Liver (tissue), 9 donors: ENCODE results near the gene SIGLEC14. TPM values are rescaled to one million over a fixed set of nuclear protein-coding genes. Genes with fewer than 3 reads are reported as not detected.

ENCODE experiments used
- DNase-seq: peaks from one replicate; pipeline ENCODE4 v3.0.0-alpha.2; 2017; ENCODE audit warnings: low spot score
- H3K27ac ChIP-seq, 2 donors: one replicate each; pipeline ENCODE4 v1.7.0; 2013; ENCODE audit warnings: inconsistent platforms in 2 of 2, low read length in 2 of 2, control low read depth in 1 of 2, low read depth in 1 of 2, mild to moderate bottlenecking in 1 of 2
- H3K27me3 ChIP-seq, 4 donors: one replicate each; pipeline versions ENCODE4 v1.6.1 to v1.7.0; 2013; ENCODE audit warnings: low read length in 3 of 4, inconsistent platforms in 1 of 4, mild to moderate bottlenecking in 1 of 4, moderate library complexity in 1 of 4; ENCODE audit not compliant: control insufficient read depth in 4 of 4, insufficient read depth in 4 of 4
- H3K36me3 ChIP-seq, 4 donors: one replicate each; pipeline versions ENCODE4 v1.6.1 to v1.7.0; 2013; ENCODE audit warnings: low read length in 3 of 4, mild to moderate bottlenecking in 3 of 4, low read depth in 1 of 4, moderate library complexity in 1 of 4; ENCODE audit not compliant: control insufficient read depth in 4 of 4, insufficient read depth in 3 of 4
- H3K4me1 ChIP-seq, 4 donors: one replicate each; pipeline versions ENCODE4 v1.6.1 to v1.7.0; 2013; ENCODE audit warnings: low read length in 3 of 4, mild to moderate bottlenecking in 3 of 4, moderate library complexity in 1 of 4; ENCODE audit not compliant: control insufficient read depth in 4 of 4, insufficient read depth in 4 of 4
- H3K4me3 ChIP-seq, 3 donors: one replicate each; pipeline versions ENCODE4 v1.6.1 to v1.7.0; 2013; ENCODE audit warnings: low read length in 3 of 3, control low read depth in 1 of 3, low read depth in 1 of 3, mild to moderate bottlenecking in 1 of 3
- H3K9ac ChIP-seq, 2 donors: one replicate each; pipeline ENCODE4 v1.7.0; 2013; ENCODE audit warnings: low read length in 2 of 2, mild to moderate bottlenecking in 2 of 2, moderate library complexity in 2 of 2, control low read depth in 1 of 2, low read depth in 1 of 2
- H3K9me3 ChIP-seq, 4 donors: one replicate each; pipeline versions ENCODE4 v1.6.1 to v1.7.0; 2013; ENCODE audit warnings: low read length in 3 of 4; ENCODE audit not compliant: control insufficient read depth in 4 of 4
- ATF3 ChIP-seq: IDR thresholded peaks from 2 replicates; pipeline ENCODE4 v1.6.1; 2016; ENCODE audit warnings: antibody characterized with exemption
- EGR1 ChIP-seq, 2 donors: IDR thresholded peaks; 2 replicates each; pipeline ENCODE4 v1.6.1; 2016 to 2018; ENCODE audit warnings: antibody characterized with exemption in 2 of 2, low read depth in 2 of 2
- FOXA1 ChIP-seq: IDR thresholded peaks from 2 replicates; pipeline ENCODE4 v1.6.1; 2016; ENCODE audit warnings: antibody characterized with exemption
- FOXA2 ChIP-seq: IDR thresholded peaks from 2 replicates; pipeline ENCODE4 v1.6.1; 2016; ENCODE audit warnings: antibody characterized with exemption
- GABPA ChIP-seq, 2 donors: IDR thresholded peaks in 1 of 2; conservative IDR thresholded peaks in 1 of 2; 2 replicates each; pipeline ENCODE4 v1.6.1; 2016; ENCODE audit warnings: antibody characterized with exemption in 2 of 2, mild to moderate bottlenecking in 1 of 2, moderate library complexity in 1 of 2
- HNF4A ChIP-seq, 2 donors: conservative IDR thresholded peaks; 2 replicates each; pipeline ENCODE4 v1.6.1; 2016; ENCODE audit warnings: antibody characterized with exemption in 2 of 2, mild to moderate bottlenecking in 2 of 2
- HNF4G ChIP-seq: IDR thresholded peaks from 2 replicates; pipeline ENCODE4 v1.6.1; 2016; ENCODE audit warnings: antibody characterized with exemption
- JUND ChIP-seq, 2 donors: IDR thresholded peaks; 2 replicates each; pipeline ENCODE4 v1.6.1; 2016; ENCODE audit warnings: antibody characterized with exemption in 2 of 2
- MAX ChIP-seq: IDR thresholded peaks from 2 replicates; pipeline ENCODE4 v1.6.1; 2016; ENCODE audit warnings: antibody characterized with exemption
- NR2F2 ChIP-seq: IDR thresholded peaks from 2 replicates; pipeline ENCODE4 v1.6.1; 2016; ENCODE audit warnings: antibody characterized with exemption
- RAD21 ChIP-seq, 2 donors: IDR thresholded peaks; 2 replicates each; pipeline ENCODE4 v1.6.1; 2016; ENCODE audit warnings: antibody characterized with exemption in 2 of 2, mild to moderate bottlenecking in 2 of 2
- REST ChIP-seq: IDR thresholded peaks from 2 replicates; pipeline ENCODE4 v1.6.1; 2016; ENCODE audit warnings: antibody characterized with exemption, mild to moderate bottlenecking
- RXRA ChIP-seq, 2 donors: IDR thresholded peaks; 2 replicates each; pipeline ENCODE4 v1.6.1; 2017 to 2018; ENCODE audit warnings: antibody characterized with exemption in 2 of 2, mild to moderate bottlenecking in 1 of 2
- SP1 ChIP-seq: IDR thresholded peaks from 2 replicates; pipeline ENCODE4 v1.6.1; 2018; ENCODE audit warnings: antibody characterized with exemption, mild to moderate bottlenecking
- TAF1 ChIP-seq: conservative IDR thresholded peaks from 2 replicates; pipeline ENCODE4 v1.6.1; 2016; ENCODE audit warnings: antibody characterized with exemption, mild to moderate bottlenecking
- YY1 ChIP-seq: IDR thresholded peaks from 2 replicates; pipeline ENCODE4 v1.6.1; 2016; ENCODE audit warnings: antibody characterized with exemption, mild to moderate bottlenecking
- ZBTB33 ChIP-seq: IDR thresholded peaks from 2 replicates; pipeline ENCODE4 v1.6.1; 2016; ENCODE audit warnings: antibody characterized with exemption
- WGBS: extraction: QIAGEN DNeasy Blood & Tissue Kit; methylation state at CpG from one replicate; pipeline ENCODE4 v1.1.7; 2013; 5-methylcytosine and 5-hydroxymethylcytosine counted together
- polyA plus RNA-seq, 2 donors: library from polyadenylated mRNA; stranded (reverse) in 1 of 2; unstranded in 1 of 2; fragments of 200-250 nt in 1 of 2; fragments of >200 nt in 1 of 2; fragmentation: Nextera tagmentation in 1 of 2; extraction: Ambion mirVana in 1 of 2; gene quantifications; one replicate each; pipeline versions ENCODE4 v1.2.1 to v1.2.3, GENCODE V29; 2013 to 2015
- total RNA-seq, 2 donors: library from RNA; depleted of rRNA; stranded (reverse); fragments of >200 nt; gene quantifications; one replicate each; pipeline ENCODE4 v1.2.3, GENCODE V29; 2014
- donor health status: healthy.
- donor health status: healthy.
- donor health status: healthy.
- donor health status: healthy.
- donor health status: healthy.

Gene SIGLEC14
- total and polyA plus RNA-seq, 4 donors: 1.7 to 6.9 (median 3.2) TPM; not detected in 1

GRCh38 chr19:51615991-51616390 is 30.6 kb downstream of the SIGLEC14 start:
- 73% methylated on average over 7 of the region's 7 CpGs for WGBS
- no peaks in the 10 kb centered on the region for H3K36me3 ChIP-seq
- no peak overlapping the region for H3K9ac ChIP-seq

More at GRCh38 chr19:51615991-51616390, 30.6 kb downstream of the SIGLEC14 start:
- DNase-seq: no peak
- peaks cover 0 to 12% (median 0%) of the 10 kb centered on the region in 4 donors for H3K27me3 ChIP-seq
- no peaks in the 10 kb centered on the region for H3K4me1 ChIP-seq
- TF ChIP-seq RAD21 (IDR thresholded peaks at IDR 0.05): no peak
- no peak for TF ChIP-seq TAF1
- TF ChIP-seq JUND (IDR thresholded peaks at IDR 0.05): no peak
- TF ChIP-seq YY1: no peak
- no peak for TF ChIP-seq MAX
- no peak for TF ChIP-seq ATF3
- TF ChIP-seq EGR1 (IDR thresholded peaks at IDR 0.05; ENCODE audit: low read depth in 2 of 2): no peak
- TF ChIP-seq REST: no peak
- no peak for TF ChIP-seq HNF4G
- no peak for TF ChIP-seq FOXA2
- TF ChIP-seq RXRA (IDR thresholded peaks at IDR 0.05): no peak
- no peak for TF ChIP-seq FOXA1
- TF ChIP-seq HNF4A (conservative IDR thresholded peaks at IDR 0.05): no peak
- TF ChIP-seq ZBTB33: no peak
- no peak for TF ChIP-seq SP1
- TF ChIP-seq NR2F2: no peak
- TF ChIP-seq GABPA (IDR thresholded peaks at IDR 0.05 in 1 of 2, conservative IDR thresholded peaks at IDR 0.05 in 1 of 2): no peak
- no peak overlapping the region for H3K4me3 ChIP-seq
- H3K9me3 ChIP-seq: peaks cover 0 to 5% (median 0%) of the 10 kb centered on the region in 4 donors
- no peak overlapping the region for H3K27ac ChIP-seq
